Caco-2 (cell line): ENCODE data around the gene CCDC185. TPM values are rescaled to one million over a fixed set of nuclear protein-coding genes. Genes with fewer than 3 reads are reported as not detected.
A peak's percentile ranks its signal among the peaks of the same experiment; 100 is the strongest.

Experiments used
- BruUV-seq: library from RNA; stranded (reverse); fragments of 400-500 nt; replicated peaks from 2 replicates; lab custom pipeline; 2021; lab: Mats Ljungman, UMichigan
- CTCF ChIA-PET: fragments of 300-600 bp; sonication (Branson Sonifier 250); formaldehyde crosslinking; loops from one replicate; lab custom pipeline; 2022; ENCODE audit warnings: antibody characterized with exemption; lab: Charles Lee
- POLR2A ChIA-PET: fragments of 300-600 bp; sonication (Branson Sonifier 250); formaldehyde crosslinking; loops from one replicate; lab custom pipeline; 2022; ENCODE audit warnings: antibody characterized with exemption; lab: Charles Lee
- DNase-seq, 2 experiments: peaks; one replicate each; pipeline versions ENCODE4 v3.0.0 to v3.0.0-alpha.2; 2020 to 2022
- H3K27me3 ChIP-seq: replicated peaks from 2 replicates; pipeline ENCODE4 v1.6.0; 2011; ENCODE audit warnings: low read length; ENCODE audit not compliant: control insufficient read depth, insufficient read depth
- H3K36me3 ChIP-seq: 2 replicates; pipeline ENCODE4 v1.5.1; 2011; ENCODE audit warnings: low read length; ENCODE audit not compliant: control insufficient read depth, insufficient read depth
- H3K4me1 ChIP-seq: fragments of 250-450 bp; sonication (Bioruptor Pico); 2 replicates; pipeline ENCODE4 v1.5.1; 2020; ENCODE audit warnings: mild to moderate bottlenecking
- H3K4me3 ChIP-seq: 2 replicates; pipeline ENCODE4 v1.5.1; 2011; ENCODE audit warnings: low read depth, mild to moderate bottlenecking, control low read depth, low read length
- H3K9me3 ChIP-seq: fragments of 250-450 bp; sonication (Bioruptor Pico); 2 replicates; pipeline ENCODE4 v1.5.1; 2020; ENCODE audit warnings: mild to moderate bottlenecking, moderate library complexity
- H3K27ac Mint-ChIP-seq: one replicate; pipeline ENCODE4 v1.8.0; 2022; ENCODE audit warnings: mixed read lengths; ENCODE audit not compliant: unreplicated experiment
- H3K27me3 Mint-ChIP-seq: one replicate; pipeline ENCODE4 v1.8.0; 2022; ENCODE audit warnings: mixed read lengths; ENCODE audit not compliant: insufficient read depth, unreplicated experiment
- H3K36me3 Mint-ChIP-seq: one replicate; pipeline ENCODE4 v1.8.0; 2022; ENCODE audit warnings: mild to moderate bottlenecking, mixed read lengths; ENCODE audit not compliant: insufficient read depth, unreplicated experiment
- H3K4me1 Mint-ChIP-seq: one replicate; pipeline ENCODE4 v1.8.0; 2022; ENCODE audit warnings: low read depth, mixed read lengths; ENCODE audit not compliant: unreplicated experiment
- H3K4me3 Mint-ChIP-seq: one replicate; pipeline ENCODE4 v1.8.0; 2022; ENCODE audit warnings: mild to moderate bottlenecking, moderate library complexity, mixed read lengths; ENCODE audit not compliant: unreplicated experiment
- H3K9me3 Mint-ChIP-seq: one replicate; pipeline ENCODE4 v1.8.0; 2022; ENCODE audit warnings: mixed read lengths; ENCODE audit not compliant: unreplicated experiment
- intact Hi-C: fragments of 100-400 bp; cut with micrococcal nuclease; formaldehyde crosslinking; loops from one replicate; pipeline ENCODE4 v1.10.0; 2022; ENCODE audit not compliant: unreplicated experiment
- total RNA-seq: library from RNA; stranded (reverse); gene quantifications from 2 replicates; pipeline ENCODE4 v1.2.3, GENCODE V29; 2022
- TF ChIP-seq, protein P1 (sequence below), 2 experiments: fragments of 200-600 bp in 1 of 2; IDR thresholded peaks; 1 replicate in 1 of 2; 2 replicates in 1 of 2; pipeline versions ENCODE4 v1.5.1 to v1.8.0; 2011 to 2022; ENCODE audit warnings: antibody characterized with exemption in 1 of 2, control low read depth in 1 of 2, inconsistent platforms in 1 of 2, low read depth in 1 of 2, low read length in 1 of 2, mild to moderate bottlenecking in 1 of 2, moderate library complexity in 1 of 2; ENCODE audit not compliant: insufficient read depth in 1 of 2, severe bottlenecking in 1 of 2, unreplicated experiment in 1 of 2

Gene CCDC185
- total RNA-seq, 1 experiment from 2014 or later, result not detected

DNA sequence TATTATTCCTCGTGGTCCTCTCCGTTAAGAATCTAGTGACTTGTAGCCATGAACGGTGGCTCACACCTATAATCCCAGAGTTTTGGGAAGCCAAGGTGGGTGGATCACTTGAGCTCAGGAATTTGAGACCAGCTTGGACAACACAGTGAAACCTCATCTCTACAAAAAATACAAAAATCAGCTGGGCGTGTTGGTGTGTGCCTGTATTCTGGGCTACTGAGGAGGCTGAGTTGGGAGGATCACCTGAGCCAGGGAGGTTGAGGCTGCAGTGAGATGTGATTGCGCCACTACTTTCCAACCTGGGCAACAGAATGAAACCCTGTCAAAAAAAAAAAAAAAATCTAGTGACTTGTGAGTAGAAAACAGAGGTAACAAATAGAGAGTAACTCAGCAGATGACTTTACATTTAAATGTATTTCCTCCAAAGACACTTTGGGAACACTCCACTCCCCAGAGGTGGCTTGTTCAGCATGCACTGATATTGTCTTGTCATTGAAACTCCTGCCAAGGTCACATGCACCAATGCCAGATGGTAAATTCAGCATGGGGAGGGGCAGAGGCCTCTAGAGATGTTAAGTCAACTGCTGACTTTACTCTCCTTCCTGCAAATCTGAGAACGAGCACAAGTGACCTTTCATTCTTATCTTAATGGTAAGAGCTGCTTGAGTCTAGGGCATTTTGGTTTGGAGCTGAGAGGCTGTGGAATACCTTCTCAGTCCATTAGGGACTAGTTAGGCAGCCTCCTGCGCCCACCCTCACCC is 24.9 kb downstream of the CCDC185 start:
- Mint-ChIP-seq H3K36me3 (peaks cover 16% of the 10 kb centered on the region), H3K4me1 (peaks cover 28% of the 10 kb centered on the region), H3K27me3 (no peaks in the 10 kb centered on the region), H3K9me3 (peaks cover 11% of the 10 kb centered on the region), H3K4me3 (no peak overlapping the region), H3K27ac (peak overlapping the region; percentile 78)
- Histone ChIP-seq H3K4me1 (peaks cover 49% of the 10 kb centered on the region), H3K9me3 (peaks cover 5% of the 10 kb centered on the region; the same call in 1 of the 2 replicates), H3K36me3 (no peaks in the 10 kb centered on the region), H3K4me3 (no peak overlapping the region), H3K27me3 (no peaks in the 10 kb centered on the region)
- intact Hi-C loops, result no loop called here
- BruUV-seq, result no TSS peak
- ChIA-PET POLR2A (no interaction called here), CTCF (interaction anchor here (0.9 to 1.1 kb wide), 3 partner anchors 54 to 284 kb away, joined by 3 to 4 read pairs (median 3); partner anchors contain the start of gene SUSD4)
- TF ChIP-seq, protein P1, sequence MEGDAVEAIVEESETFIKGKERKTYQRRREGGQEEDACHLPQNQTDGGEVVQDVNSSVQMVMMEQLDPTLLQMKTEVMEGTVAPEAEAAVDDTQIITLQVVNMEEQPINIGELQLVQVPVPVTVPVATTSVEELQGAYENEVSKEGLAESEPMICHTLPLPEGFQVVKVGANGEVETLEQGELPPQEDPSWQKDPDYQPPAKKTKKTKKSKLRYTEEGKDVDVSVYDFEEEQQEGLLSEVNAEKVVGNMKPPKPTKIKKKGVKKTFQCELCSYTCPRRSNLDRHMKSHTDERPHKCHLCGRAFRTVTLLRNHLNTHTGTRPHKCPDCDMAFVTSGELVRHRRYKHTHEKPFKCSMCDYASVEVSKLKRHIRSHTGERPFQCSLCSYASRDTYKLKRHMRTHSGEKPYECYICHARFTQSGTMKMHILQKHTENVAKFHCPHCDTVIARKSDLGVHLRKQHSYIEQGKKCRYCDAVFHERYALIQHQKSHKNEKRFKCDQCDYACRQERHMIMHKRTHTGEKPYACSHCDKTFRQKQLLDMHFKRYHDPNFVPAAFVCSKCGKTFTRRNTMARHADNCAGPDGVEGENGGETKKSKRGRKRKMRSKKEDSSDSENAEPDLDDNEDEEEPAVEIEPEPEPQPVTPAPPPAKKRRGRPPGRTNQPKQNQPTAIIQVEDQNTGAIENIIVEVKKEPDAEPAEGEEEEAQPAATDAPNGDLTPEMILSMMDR (IDR thresholded peaks at IDR 0.05; ENCODE audit: insufficient read depth in 1 of 2, low read depth in 1 of 2, low read length in 1 of 2, severe bottlenecking in 1 of 2, unreplicated experiment in 1 of 2), result no peak
- no peak for DNase-seq

DNA sequence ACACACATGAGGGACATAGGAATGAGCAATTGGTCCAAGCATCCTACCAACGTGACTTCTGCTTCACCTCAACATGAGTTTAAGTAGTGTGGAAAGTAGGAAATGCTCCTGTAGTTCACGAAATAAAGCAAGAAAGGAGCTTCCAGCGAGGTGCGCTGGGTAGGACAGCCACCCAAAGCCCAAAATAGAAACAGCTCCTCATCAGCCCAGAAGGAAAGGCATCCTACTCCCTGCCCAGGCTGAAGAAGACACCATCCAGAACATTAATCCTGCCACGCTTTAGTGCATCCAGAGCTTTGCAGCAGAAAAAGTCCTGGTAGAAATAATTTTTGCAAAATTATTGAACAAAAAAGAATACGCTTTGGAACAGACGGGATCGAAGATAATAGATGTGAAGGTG is 25.9 kb downstream of the CCDC185 start:
- POLR2A ChIA-PET, result no interaction called here
- Mint-ChIP-seq H3K9me3 (peaks cover 11% of the 10 kb centered on the region), H3K36me3 (peaks cover 18% of the 10 kb centered on the region), H3K4me3 (no peak overlapping the region), H3K27me3 (no peaks in the 10 kb centered on the region), H3K27ac (peak overlapping the region; percentile 58), H3K4me1 (peaks cover 30% of the 10 kb centered on the region)
- BruUV-seq, result no TSS peak
- intact Hi-C loops, result no loop called here
- Histone ChIP-seq H3K27me3 (no peaks in the 10 kb centered on the region), H3K4me1 (peaks cover 59% of the 10 kb centered on the region), H3K4me3 (no peak overlapping the region), H3K9me3 (peaks cover 5% of the 10 kb centered on the region; the same call in 1 of the 2 replicates), H3K36me3 (no peaks in the 10 kb centered on the region)
- CTCF ChIA-PET, result no interaction called here
- TF ChIP-seq, protein P1 (IDR thresholded peaks at IDR 0.05; ENCODE audit: insufficient read depth in 1 of 2, low read depth in 1 of 2, low read length in 1 of 2, severe bottlenecking in 1 of 2, unreplicated experiment in 1 of 2), result no peak
- no peak for DNase-seq

DNA sequence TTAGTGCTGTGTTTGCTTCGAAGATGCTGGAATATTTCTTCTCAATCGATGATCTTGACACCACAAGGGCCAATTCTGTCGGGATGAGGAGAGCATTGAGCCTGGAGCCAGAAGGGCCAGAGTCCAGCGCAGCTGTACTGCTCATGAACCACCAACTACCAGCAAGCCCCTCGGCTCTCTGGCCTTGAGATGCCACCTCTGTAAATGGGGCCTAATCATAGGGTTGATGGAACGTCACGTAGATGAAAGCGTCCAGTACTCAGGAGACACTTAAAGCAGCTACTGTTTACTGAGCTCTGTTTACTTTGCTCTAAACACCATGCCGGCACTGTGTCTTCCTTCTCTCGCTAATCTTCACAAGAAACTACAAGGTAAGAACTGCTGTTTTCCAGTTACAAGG is 26.3 kb downstream of the CCDC185 start:
- H3K4me3 Mint-ChIP-seq, result no peak overlapping the region
- TF ChIP-seq, protein P1 (IDR thresholded peaks at IDR 0.05; ENCODE audit: insufficient read depth in 1 of 2, low read depth in 1 of 2, low read length in 1 of 2, severe bottlenecking in 1 of 2, unreplicated experiment in 1 of 2), result no peak
- ChIA-PET POLR2A (no interaction called here), CTCF (no interaction called here)
- H3K27me3 Mint-ChIP-seq, result no peaks in the 10 kb centered on the region
- H3K4me1 Mint-ChIP-seq, result peaks cover 32% of the 10 kb centered on the region
- no TSS peak for BruUV-seq
- Histone ChIP-seq H3K4me1 (peaks cover 63% of the 10 kb centered on the region), H3K4me3 (no peak overlapping the region), H3K9me3 (peaks cover 5% of the 10 kb centered on the region), H3K36me3 (no peaks in the 10 kb centered on the region), H3K27me3 (no peaks in the 10 kb centered on the region)
- intact Hi-C loops, result no loop called here
- H3K9me3 Mint-ChIP-seq, result peaks cover 11% of the 10 kb centered on the region
- H3K27ac Mint-ChIP-seq, result peak overlapping the region; percentile 58
- no peak for DNase-seq
- peaks cover 19% of the 10 kb centered on the region for H3K36me3 Mint-ChIP-seq
